Kidney (tissue), 14 donors: ENCODE measurements around the gene LSM7. TPM values are rescaled to one million over a fixed set of nuclear protein-coding genes. Genes with fewer than 3 reads are reported as not detected.

Source experiments
- DNase-seq, 5 donors: peaks; one replicate each; pipeline ENCODE4 v3.0.0-alpha.2; 2013 to 2020
- FAIRE-seq: peaks from 2 replicates; lab custom pipeline; 2012; peaks lifted over from hg19 to GRCh38; lab: Jason Lieb, UNC
- H3K27ac ChIP-seq, 2 donors: one replicate each; pipeline ENCODE4 v1.7.0; 2013; ENCODE audit warnings: low read depth in 2 of 2, low read length in 2 of 2, inconsistent platforms in 1 of 2
- H3K27me3 ChIP-seq: one replicate; pipeline ENCODE4 v1.7.1; 2013; ENCODE audit warnings: low read length, inconsistent platforms; ENCODE audit not compliant: control insufficient read depth, insufficient read depth
- H3K36me3 ChIP-seq, 3 donors: one replicate each; pipeline versions ENCODE4 v1.7.0 to v1.7.1; 2013; ENCODE audit warnings: low read length in 3 of 3, control low read depth in 1 of 3, inconsistent platforms in 1 of 3; ENCODE audit not compliant: insufficient read depth in 3 of 3, control insufficient read depth in 2 of 3
- H3K4me1 ChIP-seq, 3 donors: one replicate each; pipeline versions ENCODE4 v1.7.0 to v1.7.1; 2013; ENCODE audit warnings: low read length in 3 of 3, inconsistent platforms in 1 of 3, low read depth in 1 of 3; ENCODE audit not compliant: control insufficient read depth in 2 of 3, insufficient read depth in 2 of 3
- H3K4me3 ChIP-seq, 3 donors: one replicate each; pipeline versions ENCODE4 v1.7.0 to v1.8.1; 2013; ENCODE audit warnings: low read length in 3 of 3, control low read depth in 1 of 3, inconsistent platforms in 1 of 3
- H3K9ac ChIP-seq, 3 donors: one replicate each; pipeline versions ENCODE4 v1.7.0 to v1.7.1; 2013; ENCODE audit warnings: low read length in 3 of 3, control low read depth in 1 of 3, inconsistent platforms in 1 of 3
- H3K9me3 ChIP-seq, 3 donors: one replicate each; pipeline versions ENCODE4 v1.7.0 to v1.7.1; 2013; ENCODE audit warnings: low read length in 3 of 3, control low read depth in 1 of 3, inconsistent platforms in 1 of 3; ENCODE audit not compliant: control insufficient read depth in 2 of 3, insufficient read depth in 1 of 3
- CTCF ChIP-seq: IDR thresholded peaks from 3 replicates; pipeline ENCODE4 v1.5.1; 2012; ENCODE audit warnings: mild to moderate bottlenecking, moderate library complexity, borderline replicate concordance; ENCODE audit not compliant: insufficient read depth; ENCODE audit errors: extremely low read depth
- intact Hi-C: fragments of 100-400 bp; cut with DNase I; formaldehyde crosslinking; loops from one replicate; pipeline ENCODE4 v1.11.1; 2022
- polyA plus RNA-seq: library from polyadenylated mRNA; stranded (reverse); fragments of 350-450 nt; fragmentation: Illumina TruSeq; extraction: RNeasy Lipid Tissue Mini Kit (QIAGEN cat#74804); gene quantifications from one replicate; pipeline ENCODE4 v1.2.3, GENCODE V29; 2014; ENCODE audit warnings: low read depth, low replicate concordance; ENCODE audit not compliant: insufficient read depth
- total RNA-seq: library from RNA; stranded (reverse); fragmentation: NEBNext Ultra II Directional; extraction: Animal tissue kit (Norgen Biotek cat#: 25700); gene quantifications from one replicate; pipeline ENCODE4 v1.2.1, GENCODE V29; 2021
- donor health status: control.
- donor health status: control.
- donor health status: control.
- donor health status: control.
- donor health status: control.
- donor health status: DM: yes; HTN: yes; CAD: no.
- donor health status: Normal renal cell carcinoma (clear cell type).

Gene LSM7
- total and polyA plus RNA-seq, 2 donors from 2014 or later, result 54.0 to 160 TPM

- Histone ChIP-seq H3K36me3 (peaks cover 0 to 9% (median 3%) of the 10 kb centered on the region in 3 donors), H3K27ac (no peak overlapping the region), H3K9me3 (no peaks in the 10 kb centered on the region), H3K4me1 (no peaks in the 10 kb centered on the region), H3K4me3 (no peak overlapping the region), H3K9ac (no peak overlapping the region), H3K27me3 (no peaks in the 10 kb centered on the region)
- DNase-seq (peak in 1 of 5 donors; percentile 64), FAIRE-seq (no peak)
- intact Hi-C loops, result no loop called here
- no peak for TF ChIP-seq CTCF
Measured at GRCh38 chr19:2340496-2341243, 12.3 kb upstream of the LSM7 start.

GRCh38 chr19:2339644-2340310 is 11.4 kb upstream of the LSM7 start:
- Histone ChIP-seq H3K4me3 (no peak overlapping the region), H3K27ac (no peak overlapping the region), H3K9ac (no peak overlapping the region), H3K9me3 (no peaks in the 10 kb centered on the region), H3K36me3 (peaks cover 0 to 9% (median 3%) of the 10 kb centered on the region in 3 donors), H3K27me3 (no peaks in the 10 kb centered on the region), H3K4me1 (no peaks in the 10 kb centered on the region)
- intact Hi-C loops, result no loop called here
- DNase-seq (peak in 1 of 5 donors; percentile 67), FAIRE-seq (no peak)
- TF ChIP-seq CTCF, result no peak

- no peak for TF ChIP-seq CTCF
- Histone ChIP-seq H3K27ac (no peak overlapping the region), H3K4me1 (peaks cover 0 to 2% (median 0%) of the 10 kb centered on the region in 3 donors), H3K9ac (no peak overlapping the region), H3K4me3 (no peak overlapping the region), H3K9me3 (no peaks in the 10 kb centered on the region), H3K36me3 (peaks cover 0 to 7% (median 3%) of the 10 kb centered on the region in 3 donors), H3K27me3 (no peaks in the 10 kb centered on the region)
- intact Hi-C loops, result no loop called here
- FAIRE-seq (no peak), DNase-seq (peak in 1 of 5 donors; percentile 59)
Measured at GRCh38 chr19:2338751-2339643, 10.6 kb upstream of the LSM7 start.
